NCI-H2107 treated with DMSO at 0.1 percent for 48 hours (cell line): ENCODE measurements around the gene CERS2.
A peak's percentile ranks its signal among the peaks of the same experiment; 100 is the strongest.

ENCODE experiments used
- DNase-seq: peaks from one replicate; lab custom pipeline; 2025; ENCODE audit not compliant: unreplicated experiment; lab: John Stamatoyannopoulos, UW

Gene CERS2, protein sequence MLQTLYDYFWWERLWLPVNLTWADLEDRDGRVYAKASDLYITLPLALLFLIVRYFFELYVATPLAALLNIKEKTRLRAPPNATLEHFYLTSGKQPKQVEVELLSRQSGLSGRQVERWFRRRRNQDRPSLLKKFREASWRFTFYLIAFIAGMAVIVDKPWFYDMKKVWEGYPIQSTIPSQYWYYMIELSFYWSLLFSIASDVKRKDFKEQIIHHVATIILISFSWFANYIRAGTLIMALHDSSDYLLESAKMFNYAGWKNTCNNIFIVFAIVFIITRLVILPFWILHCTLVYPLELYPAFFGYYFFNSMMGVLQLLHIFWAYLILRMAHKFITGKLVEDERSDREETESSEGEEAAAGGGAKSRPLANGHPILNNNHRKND

GRCh38 chr1:150974580-150975478 lies at the start of gene CERS2:
TSS of gene CERS2 (minus strand) at chr1:150974835. CDS start at chr1:150969090, 5,745 bp downstream.
- DNase-seq, result peak; percentile 15

DNA sequence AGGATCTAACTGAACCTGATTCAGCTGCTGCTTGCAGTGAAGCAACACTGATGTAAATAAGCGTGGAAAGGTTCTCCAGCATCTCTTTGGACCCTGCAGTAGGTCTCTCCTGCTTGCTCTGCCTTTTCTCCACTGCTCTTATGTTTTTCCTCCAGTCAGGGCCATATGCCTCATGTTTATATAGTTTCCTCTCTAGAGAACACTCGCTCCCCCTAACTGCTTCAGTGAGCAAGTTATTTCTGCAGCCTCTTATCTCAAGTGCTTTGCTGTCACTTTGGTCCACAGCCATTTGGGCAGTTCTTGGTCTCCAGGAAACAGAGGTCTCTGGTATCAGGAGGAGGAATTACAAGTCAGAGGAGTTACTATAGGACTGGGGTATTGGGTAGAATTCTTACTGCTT lies 38.9 kb upstream of the CERS2 start:
- DNase-seq, result peak; percentile 39

- no peak for DNase-seq
Measured at GRCh38 chr1:151012684-151013471, 38.2 kb upstream of the CERS2 start.

GRCh38 chr1:151011154-151011850 lies 36.7 kb upstream of the CERS2 start:
- DNase-seq, result no peak

GRCh38 chr1:151010346-151010726 lies 35.7 kb upstream of the CERS2 start:
- DNase-seq, result no peak

DNA sequence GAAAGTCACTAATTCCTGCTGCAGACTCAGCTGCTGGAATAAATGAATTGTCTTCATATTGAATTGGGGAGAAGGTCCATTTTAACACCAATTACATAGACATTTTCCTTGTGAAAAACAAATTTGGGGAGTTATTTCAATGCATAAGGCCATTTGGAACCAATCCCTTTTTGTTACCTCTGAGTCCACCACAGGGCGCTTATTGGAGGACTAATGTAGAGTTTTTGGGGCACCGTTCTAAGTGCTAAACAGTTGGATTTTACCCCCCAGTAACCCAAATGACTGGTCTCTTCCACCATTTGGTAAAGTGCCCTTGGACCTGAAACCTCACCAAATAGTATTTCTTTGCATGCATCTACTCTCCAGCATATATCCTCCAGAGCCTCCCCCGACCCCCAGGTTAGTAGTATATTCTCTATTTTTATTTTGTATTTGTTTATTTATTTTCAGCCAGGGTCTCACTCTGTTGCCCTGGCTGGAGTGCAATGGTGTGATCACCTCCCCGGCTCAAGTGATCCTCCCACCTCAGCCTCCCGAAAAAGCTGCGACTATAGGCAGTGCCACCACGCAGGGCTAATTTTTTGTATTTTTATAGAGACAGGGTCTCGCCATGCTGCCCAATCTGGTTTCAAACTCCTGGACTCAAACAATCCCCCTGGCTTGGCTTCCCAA lies 35.2 kb upstream of the CERS2 start:
- DNase-seq, result no peak

GRCh38 chr1:151009206-151009587 lies 34.6 kb upstream of the CERS2 start:
- no peak for DNase-seq

GRCh38 chr1:151008244-151009205 lies 33.9 kb upstream of the CERS2 start, which contains the start of gene PRUNE1:
TSS of gene PRUNE1 (plus strand) at chr1:151008449. CDS start at chr1:151008633, 184 bp downstream.
- DNase-seq, result peak; percentile 86

DNA sequence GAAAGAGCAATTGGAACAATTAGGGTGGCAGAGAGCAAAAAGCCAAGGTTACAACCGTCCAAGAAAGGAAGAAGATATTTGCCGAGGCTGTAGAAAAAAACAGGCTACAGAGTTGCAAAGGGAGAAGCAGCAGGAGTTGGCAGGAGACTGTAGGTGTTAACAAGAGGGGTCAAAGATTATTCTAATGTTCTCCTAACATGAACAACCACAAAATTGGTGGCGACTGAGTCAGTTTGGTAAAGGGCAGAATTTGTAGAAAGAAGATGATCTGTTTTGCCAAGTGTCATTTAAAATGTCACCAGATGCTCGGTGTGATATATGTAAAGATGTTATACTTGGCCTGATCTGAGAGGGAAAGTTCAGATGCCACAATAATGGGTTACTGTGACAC lies 33.2 kb upstream of the CERS2 start:
- no peak for DNase-seq

DNA sequence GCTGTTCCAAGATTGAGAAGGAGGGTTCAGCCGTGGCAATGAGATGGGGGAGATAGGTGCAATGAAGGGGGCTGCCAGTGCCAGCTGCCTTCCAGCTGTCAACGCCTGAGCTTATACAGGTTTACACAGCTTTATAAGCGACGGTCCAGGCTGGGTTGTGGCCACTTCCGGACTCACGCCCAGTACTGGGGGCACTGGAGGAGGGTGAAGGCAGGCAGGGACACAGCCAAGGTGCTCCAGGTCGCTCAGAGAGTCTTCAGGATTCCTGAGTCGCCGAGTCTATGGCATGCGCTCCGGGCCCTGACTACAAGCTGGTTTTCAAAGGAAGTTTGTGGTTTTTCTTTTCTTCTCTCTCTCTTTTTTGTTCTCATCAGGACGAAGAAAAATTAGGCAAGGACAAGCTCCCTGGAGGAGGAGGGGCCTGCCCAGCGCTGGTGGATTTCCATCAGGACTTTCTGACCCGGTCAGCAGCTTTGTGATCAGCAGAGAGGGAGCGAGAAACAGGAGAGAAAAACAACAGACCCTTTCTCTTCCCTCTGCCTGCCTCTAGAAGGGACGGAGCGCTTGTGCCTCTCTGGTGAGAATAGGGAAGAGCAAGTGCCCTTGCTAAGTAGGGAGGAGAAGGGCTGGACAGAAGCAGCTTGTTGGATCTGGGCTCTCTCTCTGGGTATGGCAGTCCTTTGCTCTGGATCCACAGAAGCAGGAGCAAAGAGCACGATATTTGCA lies 31.9 kb upstream of the CERS2 start, which contains the start of gene MINDY1:
TSS of gene MINDY1 (minus strand) at position 576 of the 726 bp plus-strand sequence. CDS start 4,285 bp downstream, outside the sequence.
- DNase-seq, result peak; percentile 93

GRCh38 chr1:151005729-151006319 lies 31.2 kb upstream of the CERS2 start:
- DNase-seq, result no peak

GRCh38 chr1:151003180-151003579 lies 28.5 kb upstream of the CERS2 start:
- DNase-seq, result no peak

DNA sequence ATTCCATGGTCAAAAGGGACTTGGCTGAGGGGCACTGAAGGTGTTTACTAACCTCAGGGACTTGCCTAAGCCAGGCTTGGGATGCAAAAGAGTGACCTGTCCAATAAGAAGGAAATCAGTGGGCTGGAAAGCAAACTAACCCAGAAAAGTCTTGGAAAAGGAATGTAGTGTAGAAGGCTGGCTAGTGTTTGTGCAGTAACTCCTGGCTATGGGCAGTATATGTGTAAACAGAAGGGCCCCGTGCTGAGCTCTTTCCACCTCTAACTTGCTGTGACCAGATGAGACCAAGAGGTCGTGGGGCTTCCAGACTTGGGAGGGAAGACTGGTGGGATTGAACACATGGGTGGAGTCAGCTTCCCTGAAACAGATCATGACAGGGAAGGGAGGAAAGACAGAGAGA lies 28.0 kb upstream of the CERS2 start:
- no peak for DNase-seq

DNA sequence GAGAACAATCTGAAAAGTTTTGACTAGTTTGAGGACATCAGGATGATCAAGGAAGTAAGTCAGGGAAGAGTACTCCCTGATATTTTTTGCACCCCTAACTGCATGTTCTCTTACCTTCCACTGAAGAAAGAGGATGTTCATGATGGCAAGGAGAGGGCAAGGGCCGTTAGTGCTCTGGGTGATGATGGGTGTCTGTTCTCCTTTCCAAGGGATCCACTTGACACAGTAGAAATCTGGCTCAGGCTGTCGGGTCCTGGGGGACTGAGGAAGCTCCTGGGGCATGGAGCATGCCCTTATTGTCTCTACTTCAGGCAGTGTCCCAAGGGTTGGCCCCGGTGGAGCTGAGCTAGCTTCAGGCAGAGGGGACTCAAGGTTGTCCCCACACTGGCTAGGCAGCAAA lies 27.4 kb upstream of the CERS2 start:
- DNase-seq, result no peak

GRCh38 chr1:151001602-151002001 lies 27.0 kb upstream of the CERS2 start:
- DNase-seq, result no peak

- no peak for DNase-seq
Measured at GRCh38 chr1:151000408-151000807, 25.8 kb upstream of the CERS2 start.

GRCh38 chr1:150999926-151000325 lies 25.3 kb upstream of the CERS2 start:
- no peak for DNase-seq
